ENCODE data around the gene SLC5A2.

The SLC5A2 gene

DNA sequence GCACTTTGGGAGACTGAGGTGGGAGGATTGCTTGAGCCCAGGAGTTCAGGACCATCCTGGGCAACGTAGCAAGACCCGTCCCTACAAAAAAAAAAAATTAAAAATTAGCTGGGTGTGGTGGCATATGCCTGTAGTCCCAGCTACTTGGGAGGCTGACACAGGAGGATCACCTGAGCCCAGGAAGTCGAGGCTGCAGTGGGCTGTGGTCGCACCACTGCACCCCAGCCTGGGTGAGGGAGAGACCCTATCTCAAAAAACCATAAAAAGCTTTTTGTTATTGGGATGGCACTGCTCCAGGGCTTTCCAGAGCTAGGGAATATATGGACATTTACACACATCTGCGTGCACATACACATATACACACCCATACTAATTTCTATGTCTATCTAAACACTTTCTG is 31.7 kb upstream of the SLC5A2 start:
- Histone ChIP-seq H3K4me3 (ENCODE audit: insufficient read depth, low read depth, low read length) (no peak overlapping the region), H3K9me3 (ENCODE audit: control insufficient read depth, low read length) (no peaks in the 10 kb centered on the region), H3K4me1 (ENCODE audit: control insufficient read depth, insufficient read depth, low read length) (peaks cover 19% of the 10 kb centered on the region), H3K27me3 (ENCODE audit: control insufficient read depth, insufficient read depth, low read length, poor library complexity, severe bottlenecking) (no peaks in the 10 kb centered on the region), H3K36me3 (ENCODE audit: control insufficient read depth, insufficient read depth, low read length) (no peaks in the 10 kb centered on the region), H3K27ac (ENCODE audit: insufficient read depth, low read depth, low read length, poor library complexity, severe bottlenecking) (no peak overlapping the region)
- 90 to 91% methylated on average over 5 of the region's 5 CpGs for WGBS, 2 experiments

- no peaks in the 10 kb centered on the region for H3K9me3 ChIP-seq (ENCODE audit: control insufficient read depth, low read length)
- WGBS, 2 experiments: 42 to 53% methylated on average over 9 to 11 of the region's 11 CpGs
- H3K27ac ChIP-seq (ENCODE audit: insufficient read depth, low read depth, low read length, poor library complexity, severe bottlenecking): no peak overlapping the region
- H3K4me3 ChIP-seq (ENCODE audit: insufficient read depth, low read depth, low read length): no peak overlapping the region
- no peaks in the 10 kb centered on the region for H3K36me3 ChIP-seq (ENCODE audit: control insufficient read depth, insufficient read depth, low read length)
- H3K27me3 ChIP-seq (ENCODE audit: control insufficient read depth, insufficient read depth, low read length, poor library complexity, severe bottlenecking): no peaks in the 10 kb centered on the region
- peaks cover 19% of the 10 kb centered on the region for H3K4me1 ChIP-seq (ENCODE audit: control insufficient read depth, insufficient read depth, low read length)
Measured at GRCh38 chr16:31451681-31452351, 31.1 kb upstream of the SLC5A2 start.

GRCh38 chr16:31452631-31453106 is 30.3 kb upstream of the SLC5A2 start:
- Histone ChIP-seq H3K9me3 (ENCODE audit: control insufficient read depth, low read length) (no peaks in the 10 kb centered on the region), H3K27ac (ENCODE audit: insufficient read depth, low read depth, low read length, poor library complexity, severe bottlenecking) (no peak overlapping the region), H3K4me1 (ENCODE audit: control insufficient read depth, insufficient read depth, low read length) (peaks cover 28% of the 10 kb centered on the region), H3K36me3 (ENCODE audit: control insufficient read depth, insufficient read depth, low read length) (no peaks in the 10 kb centered on the region), H3K4me3 (ENCODE audit: insufficient read depth, low read depth, low read length) (no peak overlapping the region), H3K27me3 (ENCODE audit: control insufficient read depth, insufficient read depth, low read length, poor library complexity, severe bottlenecking) (no peaks in the 10 kb centered on the region)
- WGBS, 2 experiments: 66 to 73% methylated on average over 3 of the region's 3 CpGs

- WGBS, 2 experiments: 42 to 51% methylated on average over 20 of the region's 20 CpGs
- Histone ChIP-seq H3K9me3 (ENCODE audit: control insufficient read depth, low read length) (no peaks in the 10 kb centered on the region), H3K27ac (ENCODE audit: insufficient read depth, low read depth, low read length, poor library complexity, severe bottlenecking) (no peak overlapping the region), H3K4me3 (ENCODE audit: insufficient read depth, low read depth, low read length) (no peak overlapping the region), H3K27me3 (ENCODE audit: control insufficient read depth, insufficient read depth, low read length, poor library complexity, severe bottlenecking) (no peaks in the 10 kb centered on the region), H3K4me1 (ENCODE audit: control insufficient read depth, insufficient read depth, low read length) (peaks cover 33% of the 10 kb centered on the region), H3K36me3 (ENCODE audit: control insufficient read depth, insufficient read depth, low read length) (no peaks in the 10 kb centered on the region)
Measured at GRCh38 chr16:31453255-31454204, 29.4 kb upstream of the SLC5A2 start.

- WGBS, 2 experiments: 85 to 86% methylated on average over 17 of the region's 17 CpGs
- H3K27ac ChIP-seq (ENCODE audit: insufficient read depth, low read depth, low read length, poor library complexity, severe bottlenecking): no peak overlapping the region
- H3K4me1 ChIP-seq (ENCODE audit: control insufficient read depth, insufficient read depth, low read length): peaks cover 33% of the 10 kb centered on the region
- H3K27me3 ChIP-seq (ENCODE audit: control insufficient read depth, insufficient read depth, low read length, poor library complexity, severe bottlenecking): no peaks in the 10 kb centered on the region
- no peaks in the 10 kb centered on the region for H3K36me3 ChIP-seq (ENCODE audit: control insufficient read depth, insufficient read depth, low read length)
- H3K9me3 ChIP-seq (ENCODE audit: control insufficient read depth, low read length): no peaks in the 10 kb centered on the region
- H3K4me3 ChIP-seq (ENCODE audit: insufficient read depth, low read depth, low read length): no peak overlapping the region
Measured at GRCh38 chr16:31455601-31456314, 27.2 kb upstream of the SLC5A2 start.

DNA sequence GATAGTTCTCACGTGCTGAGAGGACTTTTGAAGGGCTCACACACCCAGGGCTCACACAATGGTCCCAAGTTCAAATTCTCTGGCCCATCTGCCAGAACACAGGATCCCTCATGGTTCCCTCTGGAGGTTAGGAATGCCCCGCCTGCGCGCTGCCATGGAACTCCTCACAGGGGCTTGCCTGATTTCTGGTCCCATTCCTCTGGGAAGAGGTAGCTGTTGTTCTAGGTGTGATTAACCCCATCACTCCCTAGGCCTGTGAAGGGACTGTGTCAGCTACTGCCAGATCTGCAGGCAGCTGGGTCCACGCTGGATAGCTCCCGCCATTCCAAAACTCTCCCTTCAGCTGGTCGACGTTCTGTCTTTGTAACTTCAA is 25.9 kb upstream of the SLC5A2 start:
- H3K4me1 ChIP-seq (ENCODE audit: control insufficient read depth, insufficient read depth, low read length): peaks cover 31% of the 10 kb centered on the region
- no peak overlapping the region for H3K4me3 ChIP-seq (ENCODE audit: insufficient read depth, low read depth, low read length)
- 91 to 92% methylated on average over 8 of the region's 8 CpGs for WGBS, 2 experiments
- no peaks in the 10 kb centered on the region for H3K9me3 ChIP-seq (ENCODE audit: control insufficient read depth, low read length)
- no peak overlapping the region for H3K27ac ChIP-seq (ENCODE audit: insufficient read depth, low read depth, low read length, poor library complexity, severe bottlenecking)
- no peaks in the 10 kb centered on the region for H3K36me3 ChIP-seq (ENCODE audit: control insufficient read depth, insufficient read depth, low read length)
- H3K27me3 ChIP-seq (ENCODE audit: control insufficient read depth, insufficient read depth, low read length, poor library complexity, severe bottlenecking): no peaks in the 10 kb centered on the region

DNA sequence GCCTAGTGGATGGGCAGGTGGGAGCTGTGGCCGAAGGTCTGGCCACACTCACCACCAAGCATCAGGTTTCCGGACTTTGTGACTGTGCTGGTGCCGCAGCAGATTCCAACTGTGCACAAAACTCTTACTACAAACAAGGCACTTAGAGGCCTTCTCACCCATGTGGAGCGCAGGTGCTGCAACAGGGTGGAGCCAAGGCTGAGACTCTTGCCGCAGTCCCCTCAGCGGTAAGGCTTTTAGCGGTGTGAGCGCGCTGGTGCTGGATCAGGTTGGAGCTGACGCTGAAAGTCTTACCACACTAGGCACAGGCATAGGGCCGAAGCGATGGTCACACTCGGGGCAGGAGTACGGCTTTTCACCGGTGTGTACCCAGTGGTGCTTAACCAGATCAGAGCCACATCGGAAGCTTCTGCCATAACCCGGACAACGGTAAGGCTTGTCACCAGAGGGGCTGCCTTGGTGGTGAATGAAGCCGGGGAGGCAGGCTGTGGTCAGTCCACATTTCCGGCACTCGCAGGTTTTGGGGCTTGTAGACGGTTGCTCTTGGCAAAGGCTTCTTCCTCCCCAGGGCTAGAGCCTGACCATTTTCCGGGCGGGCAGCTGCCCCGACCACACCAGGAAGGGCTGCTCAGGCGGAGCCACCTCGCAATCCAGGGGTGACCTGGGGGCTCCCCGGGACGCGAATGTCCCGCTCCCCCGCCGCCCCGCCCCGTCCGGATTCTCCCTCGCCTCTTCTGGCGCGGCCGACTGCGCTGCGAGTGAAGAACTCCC is 24.7 kb upstream of the SLC5A2 start:
- peak overlapping the region; percentile 64 for H3K4me3 ChIP-seq (ENCODE audit: insufficient read depth, low read depth, low read length)
- no peaks in the 10 kb centered on the region for H3K9me3 ChIP-seq (ENCODE audit: control insufficient read depth, low read length)
- WGBS, 2 experiments: 4 to 5% methylated on average over 42 of the region's 42 CpGs
- H3K4me1 ChIP-seq (ENCODE audit: control insufficient read depth, insufficient read depth, low read length): peaks cover 19% of the 10 kb centered on the region
- H3K36me3 ChIP-seq (ENCODE audit: control insufficient read depth, insufficient read depth, low read length): no peaks in the 10 kb centered on the region
- H3K27ac ChIP-seq (ENCODE audit: insufficient read depth, low read depth, low read length, poor library complexity, severe bottlenecking): peak overlapping the region; percentile 39
- no peaks in the 10 kb centered on the region for H3K27me3 ChIP-seq (ENCODE audit: control insufficient read depth, insufficient read depth, low read length, poor library complexity, severe bottlenecking)

DNA sequence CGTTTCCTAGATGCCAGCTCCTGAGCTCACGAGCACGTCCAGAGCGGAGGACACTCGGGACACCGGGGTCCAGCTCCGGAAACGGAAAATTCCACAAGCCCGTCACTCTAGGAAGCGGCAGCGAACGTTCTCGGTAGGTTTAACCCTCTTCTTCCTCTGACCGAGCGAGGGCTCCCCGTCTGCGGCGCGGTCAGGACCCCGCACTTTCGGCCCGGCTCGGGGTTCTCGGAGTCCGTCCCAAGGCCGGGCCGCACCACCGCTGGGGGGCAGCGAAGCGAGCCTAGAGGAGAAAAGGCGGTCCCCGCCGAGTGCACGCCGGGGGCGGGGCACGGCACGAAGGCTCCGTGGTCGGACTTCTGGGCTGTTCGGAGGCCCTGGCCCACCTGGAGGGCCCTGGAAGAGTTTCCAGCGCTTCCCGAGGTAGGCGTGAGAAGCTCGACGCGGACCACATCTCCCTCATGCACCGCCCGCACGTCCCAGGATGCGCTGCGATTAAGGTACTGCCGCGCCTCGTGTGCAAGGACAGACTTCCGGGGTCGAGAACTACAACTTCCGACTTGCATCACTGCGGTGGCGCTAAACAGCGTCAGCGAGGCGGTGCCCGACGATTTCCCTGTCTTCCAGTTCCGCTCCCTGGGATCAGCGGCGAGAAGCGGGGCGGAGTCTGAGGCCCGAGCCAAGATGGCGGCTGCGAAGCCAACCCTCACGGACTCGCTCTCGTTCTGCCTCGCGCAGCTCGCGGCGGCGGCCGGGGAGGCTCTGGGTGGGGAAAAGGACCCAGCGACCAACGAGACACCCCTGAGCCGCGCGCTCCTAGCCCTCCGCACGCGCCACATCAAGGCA is 23.9 kb upstream of the SLC5A2 start, which contains the start of gene ARMC5:
Gene ARMC5 (plus strand): TSS at position 658 of the 843 bp plus-strand sequence. CDS start 24 bp downstream, at position 682.
- Histone ChIP-seq H3K27ac (ENCODE audit: insufficient read depth, low read depth, low read length, poor library complexity, severe bottlenecking) (peak within 1 kb of the TSS; percentile 95), H3K4me1 (ENCODE audit: control insufficient read depth, insufficient read depth, low read length) (peaks cover 14% of the 10 kb centered on the region), H3K27me3 (ENCODE audit: control insufficient read depth, insufficient read depth, low read length, poor library complexity, severe bottlenecking) (no peaks in the 10 kb centered on the region), H3K36me3 (ENCODE audit: control insufficient read depth, insufficient read depth, low read length) (no peaks in the 10 kb centered on the region), H3K4me3 (ENCODE audit: insufficient read depth, low read depth, low read length) (peak within 1 kb of the TSS; percentile 64), H3K9me3 (ENCODE audit: control insufficient read depth, low read length) (no peaks in the 10 kb centered on the region)
- WGBS, 2 experiments: 0% methylated on average over 91 of the region's 91 CpGs
